ENCODE results near the gene PTPDC1.
"Not testable (repeated sequence)": the region's sequence is repeated elsewhere in the genome, so short reads cannot be mapped to it uniquely, and the experiment has no call there.

PTPDC1 gene

GRCh38 chr9:94084314-94084713 is at the start of gene PTPDC1:
PTPDC1 (plus strand) TSS chr9:94084464; CDS start chr9:94084531, 67 bp downstream.
- no peak for DNase-seq

GRCh38 chr9:94034511-94034910 is 49.8 kb upstream of the PTPDC1 start:
- no peak for DNase-seq

- no peak for DNase-seq
These were observed 44.5 kb upstream of the PTPDC1 start for GRCh38 chr9:94039786-94040185.

- DNase-seq: no peak
These were observed 41.5 kb upstream of the PTPDC1 start for GRCh38 chr9:94042516-94043360.

- DNase-seq: no peak
These were observed 29.5 kb upstream of the PTPDC1 start for GRCh38 chr9:94054716-94055115.

GRCh38 chr9:94056442-94056974 is 27.8 kb upstream of the PTPDC1 start:
- DNase-seq: no peak

GRCh38 chr9:94057918-94058317 is 26.3 kb upstream of the PTPDC1 start:
- DNase-seq: no peak

GRCh38 chr9:94061864-94062263 is 22.4 kb upstream of the PTPDC1 start:
- DNase-seq: no peak

- DNase-seq: peak; percentile 72 to 76
These were observed 18.7 kb upstream of the PTPDC1 start for GRCh38 chr9:94065535-94065961.

GRCh38 chr9:94068257-94068656 is 16.0 kb upstream of the PTPDC1 start:
- DNase-seq: no peak

GRCh38 chr9:94076557-94076956 is 7.7 kb upstream of the PTPDC1 start:
- no peak for DNase-seq

GRCh38 chr9:94078086-94078485 is 6.2 kb upstream of the PTPDC1 start:
- no peak for DNase-seq

- DNase-seq: no peak
These were observed 5.0 kb upstream of the PTPDC1 start for GRCh38 chr9:94079236-94079635.

- no peak for DNase-seq
These were observed 4.0 kb upstream of the PTPDC1 start for GRCh38 chr9:94080249-94080648.

GRCh38 chr9:94081435-94081834 is 2.8 kb upstream of the PTPDC1 start:
- no peak for DNase-seq

GRCh38 chr9:94081864-94082463 is 2.3 kb upstream of the PTPDC1 start:
- no peak for DNase-seq

GRCh38 chr9:94082553-94082952 is 1.7 kb upstream of the PTPDC1 start:
- no peak for DNase-seq

GRCh38 chr9:94082956-94083355 is 1.3 kb upstream of the PTPDC1 start:
- no peak for DNase-seq

- DNase-seq: no peak
These were observed 880 bp upstream of the PTPDC1 start for GRCh38 chr9:94083384-94083783.

GRCh38 chr9:94085062-94085639 is 887 bp downstream of the PTPDC1 start:
- DNase-seq: no peak

GRCh38 chr9:94086486-94087345 is 2.5 kb downstream of the PTPDC1 start:
- no peak for DNase-seq

- DNase-seq: not testable (repeated sequence)
These were observed 10.2 kb downstream of the PTPDC1 start for GRCh38 chr9:94094219-94095145.

Measured in AML-193 (cell line).